Thyroid gland (tissue), 4 donors: Measurements from ENCODE around the gene COL20A1.

Source experiments
- CTCF ChIP-seq, 6 experiments: fragments of 200-600 bp in 3 of 6; fragments of 450-650 bp in 3 of 6; sonication (generic) in 3 of 6; IDR thresholded peaks; one replicate each; pipeline ENCODE4 v1.5.1; 2016 to 2019; ENCODE audit warnings: antibody characterized with exemption in 6 of 6, mild to moderate bottlenecking in 2 of 6, inconsistent platforms in 1 of 6, moderate library complexity in 1 of 6
- POLR2A ChIP-seq, 2 donors: fragments of 450-650 bp; IDR thresholded peaks; one replicate each; pipeline ENCODE4 v1.6.1; 2017; ENCODE audit warnings: antibody characterized with exemption in 2 of 2, mild to moderate bottlenecking in 2 of 2, moderate library complexity in 1 of 2

- TF ChIP-seq POLR2A (IDR thresholded peaks at IDR 0.05) (no peak), CTCF (IDR thresholded peaks at IDR 0.05) (no peak)
These were observed 19.2 kb upstream of the COL20A1 start for GRCh38 chr20:63273635-63274380.
